K562 (cell line): ENCODE results near the gene ZNF791. TPM values are rescaled to one million over a fixed set of nuclear protein-coding genes. Genes with fewer than 3 reads are reported as not detected.

Source experiments
- CBX1 ChIP-seq: sonication (generic); IDR thresholded peaks from 2 replicates; pipeline ENCODE4 v1.6.1; 2016; ENCODE audit warnings: antibody characterized with exemption, low read depth, mild to moderate bottlenecking
- CCAR2 ChIP-seq: fragments of 200-400 bp; formaldehyde crosslinking; IDR thresholded peaks from 2 replicates; pipeline ENCODE4 v1.6.1; 2017; ENCODE audit warnings: mild to moderate bottlenecking, low read depth, low read length
- E2F8 ChIP-seq: fragments of 450-650 bp; IDR thresholded peaks from 2 replicates; pipeline ENCODE4 v1.7.1; 2018; ENCODE audit warnings: mild to moderate bottlenecking, low read depth; ENCODE audit not compliant: partially characterized antibody
- FOXP1 ChIP-seq: sonication (generic); formaldehyde crosslinking; IDR thresholded peaks from 2 replicates; pipeline ENCODE4 v1.8.0; 2022; ENCODE audit warnings: mild to moderate bottlenecking, missing genetic modification reagents
- GTF3C2 ChIP-seq: IDR thresholded peaks from 3 replicates; pipeline ENCODE4 v1.6.1; 2011; ENCODE audit warnings: borderline replicate concordance, mild to moderate bottlenecking, moderate library complexity; ENCODE audit not compliant: insufficient read length; ENCODE audit errors: extremely low read depth
- POLR2H ChIP-seq: IDR thresholded peaks from 2 replicates; pipeline ENCODE4 v1.6.1; 2016; ENCODE audit warnings: missing genetic modification characterization, low read depth, mild to moderate bottlenecking, control low read depth, missing compliant biosample characterization, moderate library complexity
- SOX6 ChIP-seq: fragments of 450-650 bp; IDR thresholded peaks from 2 replicates; pipeline ENCODE4 v1.6.1; 2014; ENCODE audit warnings: mild to moderate bottlenecking
- TEAD4 ChIP-seq, 2 experiments: sonication (generic) in 1 of 2; formaldehyde crosslinking in 1 of 2; IDR thresholded peaks; 2 replicates each; pipeline versions ENCODE4 v1.6.1 to v1.8.0; 2012 to 2022; ENCODE audit warnings: borderline replicate concordance in 1 of 2, inconsistent platforms in 1 of 2, low read length in 1 of 2, mild to moderate bottlenecking in 1 of 2, missing genetic modification reagents in 1 of 2
- ZBTB26 ChIP-seq: fragments of 450-650 bp; formaldehyde crosslinking; IDR thresholded peaks from 2 replicates; pipeline ENCODE4 v1.4.0; 2022; ENCODE audit warnings: missing genetic modification characterization
- ZFX ChIP-seq: sonication (generic); formaldehyde crosslinking; IDR thresholded peaks from 2 replicates; pipeline ENCODE4 v1.8.0; 2022; ENCODE audit warnings: mild to moderate bottlenecking, missing genetic modification reagents, moderate library complexity
- ZNF165 ChIP-seq: fragments of 250-450 bp; sonication (Bioruptor Pico); IDR thresholded peaks from 2 replicates; pipeline ENCODE4 v1.4.0; 2020; ENCODE audit warnings: borderline replicate concordance
- ZNF274 ChIP-seq: IDR thresholded peaks from 2 replicates; pipeline ENCODE4 v1.6.1; 2011; ENCODE audit warnings: low read depth, mild to moderate bottlenecking, low read length, moderate library complexity, borderline replicate concordance
- polyA plus RNA-seq, 8 experiments: library from polyadenylated mRNA; depleted of rRNA in 4 of 8; stranded (reverse) in 5 of 8; unstranded in 3 of 8; fragments of >200 nt; fragmentation: Nextera tagmentation in 2 of 8; fragmentation: Illumina TruSeq in 1 of 8; extraction: Ambion mirVana in 2 of 8; extraction: Trizol in 1 of 8; gene quantifications; 2 replicates each; pipeline versions ENCODE4 v1.2.1 to v1.2.3, GENCODE V29; 2011 to 2014; ENCODE audit warnings: inconsistent platforms in 1 of 8, missing spikeins in 1 of 8
- total RNA-seq, 7 experiments: library from RNA; depleted of rRNA in 6 of 7; stranded (reverse); fragments of >200 nt in 6 of 7; fragmentation: Illumina TruSeq in 2 of 7; extraction: Trizol in 2 of 7; gene quantifications; 2 replicates each; pipeline versions ENCODE4 v1.2.1 to v1.2.3, GENCODE V29; 2011 to 2021; ENCODE audit warnings: low replicate concordance in 1 of 7
- TF ChIP-seq, protein P1 (sequence below): fragments of 450-650 bp; formaldehyde crosslinking; IDR thresholded peaks from 2 replicates; pipeline ENCODE4 v1.4.0; 2020; ENCODE audit warnings: mild to moderate bottlenecking, moderate library complexity
- TF ChIP-seq, protein P2 (sequence below): fragments of 450-650 bp; formaldehyde crosslinking; conservative IDR thresholded peaks from 2 replicates; pipeline ENCODE4 v1.4.0; 2022; ENCODE audit warnings: mild to moderate bottlenecking, missing genetic modification characterization

Gene ZNF791
- total and polyA plus RNA-seq, 9 of the 15 experiments (the other 6 are each of a cell fraction or from before 2014, with no cell fraction given), result 7.8 to 22.7 (median 13.1) TPM

DNA sequence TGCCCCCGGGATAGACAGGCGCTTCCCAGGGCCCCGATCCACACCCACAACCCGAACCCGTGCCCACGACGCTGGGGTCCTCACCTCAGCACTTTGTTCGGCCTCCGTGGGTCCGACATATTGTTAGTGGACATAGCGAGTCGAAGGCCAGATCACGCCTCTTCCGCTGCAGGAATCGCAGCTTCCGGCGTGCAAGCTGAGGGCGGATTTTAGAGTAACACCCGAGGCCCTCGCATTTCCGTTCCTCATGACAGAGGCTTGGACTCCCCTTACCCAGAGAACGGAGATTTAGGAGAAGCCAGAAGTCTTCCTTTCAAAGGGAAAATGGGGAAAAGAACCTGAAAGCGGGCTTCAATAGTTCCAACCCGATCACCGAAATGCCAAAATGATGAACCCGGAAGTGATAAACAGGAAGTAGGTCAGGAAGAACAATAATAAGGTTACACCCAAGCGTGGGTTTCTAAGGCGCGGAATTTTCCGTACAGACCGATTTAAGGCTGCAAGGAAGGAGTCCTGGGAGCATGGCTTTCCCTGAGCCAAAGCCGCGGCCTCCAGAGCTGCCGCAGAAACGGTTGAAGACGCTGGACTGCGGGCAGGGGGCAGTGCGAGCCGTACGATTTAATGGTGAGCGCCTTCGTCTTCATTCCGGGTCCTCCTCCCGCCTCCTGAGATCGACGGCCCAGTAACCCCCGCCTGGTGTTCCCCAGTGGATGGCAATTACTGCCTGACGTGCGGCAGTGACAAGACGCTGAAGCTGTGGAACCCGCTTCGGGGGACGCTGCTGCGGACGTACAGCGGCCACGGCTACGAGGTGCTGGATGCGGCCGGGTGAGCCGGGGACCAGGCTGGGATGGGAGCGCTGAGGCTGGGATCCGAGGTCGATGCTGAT lies 58.8 kb downstream of the ZNF791 start (continued):
- TF ChIP-seq, protein P1, sequence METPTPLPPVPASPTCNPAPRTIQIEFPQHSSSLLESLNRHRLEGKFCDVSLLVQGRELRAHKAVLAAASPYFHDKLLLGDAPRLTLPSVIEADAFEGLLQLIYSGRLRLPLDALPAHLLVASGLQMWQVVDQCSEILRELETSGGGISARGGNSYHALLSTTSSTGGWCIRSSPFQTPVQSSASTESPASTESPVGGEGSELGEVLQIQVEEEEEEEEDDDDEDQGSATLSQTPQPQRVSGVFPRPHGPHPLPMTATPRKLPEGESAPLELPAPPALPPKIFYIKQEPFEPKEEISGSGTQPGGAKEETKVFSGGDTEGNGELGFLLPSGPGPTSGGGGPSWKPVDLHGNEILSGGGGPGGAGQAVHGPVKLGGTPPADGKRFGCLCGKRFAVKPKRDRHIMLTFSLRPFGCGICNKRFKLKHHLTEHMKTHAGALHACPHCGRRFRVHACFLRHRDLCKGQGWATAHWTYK (CRISPR knock-in tag), result peak; percentile 75
- TF ChIP-seq ZNF274, result no peak
- TF ChIP-seq, protein P2, sequence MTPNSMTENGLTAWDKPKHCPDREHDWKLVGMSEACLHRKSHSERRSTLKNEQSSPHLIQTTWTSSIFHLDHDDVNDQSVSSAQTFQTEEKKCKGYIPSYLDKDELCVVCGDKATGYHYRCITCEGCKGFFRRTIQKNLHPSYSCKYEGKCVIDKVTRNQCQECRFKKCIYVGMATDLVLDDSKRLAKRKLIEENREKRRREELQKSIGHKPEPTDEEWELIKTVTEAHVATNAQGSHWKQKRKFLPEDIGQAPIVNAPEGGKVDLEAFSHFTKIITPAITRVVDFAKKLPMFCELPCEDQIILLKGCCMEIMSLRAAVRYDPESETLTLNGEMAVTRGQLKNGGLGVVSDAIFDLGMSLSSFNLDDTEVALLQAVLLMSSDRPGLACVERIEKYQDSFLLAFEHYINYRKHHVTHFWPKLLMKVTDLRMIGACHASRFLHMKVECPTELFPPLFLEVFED (CRISPR knock-in tag), result peak; percentile 13; the same call in 1 of the 2 replicates
- TF ChIP-seq SOX6, result no peak; the same call in 1 of the 2 replicates
- TF ChIP-seq TEAD4 (IDR thresholded peaks at IDR 0.05; ENCODE audit: low read length), result peak; percentile 26; the same call in 1 of the 2 replicates
- no peak for TF ChIP-seq TEAD4 (CRISPR knock-in tag; IDR thresholded peaks at IDR 0.05; ENCODE audit: borderline replicate concordance)
- TF ChIP-seq POLR2H, result peak; percentile 69; the same call in 1 of the 2 replicates
- peak; percentile 100 for TF ChIP-seq E2F8
- no peak for TF ChIP-seq CCAR2
- TF ChIP-seq ZBTB26, result 0 out of 2 replicates have a peak, but pooled peaks have one; percentile 11
- TF ChIP-seq FOXP1 (CRISPR knock-in tag), result 0 out of 2 replicates have a peak, but pooled peaks have one; percentile 17
- TF ChIP-seq ZNF165 (CRISPR knock-in tag), result no peak
- TF ChIP-seq GTF3C2, result no peak
- TF ChIP-seq CBX1, result no peak
- peak; percentile 87 for TF ChIP-seq ZFX (CRISPR knock-in tag)
